Activated gamma-delta T cell treated with Interleukin-2 at 50 U/mL for 16 hours (primary cell): ENCODE measurements around the gene SSNA1.
A peak's percentile ranks its signal among the peaks of the same experiment; 100 is the strongest.

Experiments
- DNase-seq: peaks from one replicate; pipeline ENCODE4 v3.0.0-alpha.2; 2020

SSNA1 gene

GRCh38 chr9:137223078-137223970 is 34.8 kb downstream of the SSNA1 start:
- DNase-seq, result peak; percentile 97

- no peak for DNase-seq
These were observed 36.6 kb downstream of the SSNA1 start, which contains the start of gene CYSRT1 for GRCh38 chr9:137224830-137225694. TSS of gene CYSRT1 (plus strand) at chr9:137225174. CDS start at chr9:137225622, 448 bp downstream.

- no peak for DNase-seq
These were observed 37.3 kb downstream of the SSNA1 start for GRCh38 chr9:137225699-137226331.

GRCh38 chr9:137226338-137227053 is 38.0 kb downstream of the SSNA1 start:
- DNase-seq, result no peak

DNA sequence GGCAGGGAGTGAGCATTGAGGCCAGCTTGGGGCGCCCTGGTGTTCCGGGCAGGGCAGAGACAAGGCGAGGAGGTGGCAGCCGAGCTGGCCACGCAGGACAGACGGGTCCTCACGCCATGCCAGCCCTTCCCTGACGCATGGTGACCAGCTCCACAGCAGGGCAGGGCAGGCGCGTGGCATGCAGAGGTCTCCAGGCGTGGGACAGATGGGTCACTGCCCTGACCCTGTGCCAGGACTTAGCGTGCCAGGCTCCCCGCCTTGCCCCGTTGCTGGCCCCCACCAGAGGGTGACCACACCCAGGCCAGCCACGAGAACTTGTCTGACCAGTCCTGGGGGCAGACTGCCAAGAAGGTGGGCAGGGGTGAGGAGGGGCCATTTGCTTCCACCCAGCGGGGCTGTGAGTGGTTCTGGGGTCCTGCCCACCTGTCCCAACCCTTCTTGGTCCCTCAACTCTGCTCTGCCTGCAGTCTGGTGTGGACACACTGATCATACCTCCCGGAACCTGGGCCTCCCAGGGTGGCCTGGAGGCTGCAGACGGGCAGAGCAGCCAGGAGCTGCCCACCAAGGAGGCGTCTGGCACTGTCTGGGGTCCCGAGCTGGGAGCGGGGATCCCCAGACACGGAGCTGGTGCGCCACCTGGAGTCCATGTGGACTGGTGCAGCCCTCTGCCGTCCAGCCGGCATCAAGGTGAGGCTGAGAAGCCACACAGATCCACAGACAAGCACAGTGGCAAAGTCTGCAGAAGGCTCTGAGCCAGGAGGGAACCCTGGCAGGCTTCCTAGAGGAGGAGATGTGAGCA is 38.8 kb downstream of the SSNA1 start, which contains the start of gene RNF224:
Gene RNF224 (plus strand): TSS at position 449 of the 799 bp plus-strand sequence. CDS start 834 bp downstream, outside the sequence.
- DNase-seq, result peak; percentile 82

DNA sequence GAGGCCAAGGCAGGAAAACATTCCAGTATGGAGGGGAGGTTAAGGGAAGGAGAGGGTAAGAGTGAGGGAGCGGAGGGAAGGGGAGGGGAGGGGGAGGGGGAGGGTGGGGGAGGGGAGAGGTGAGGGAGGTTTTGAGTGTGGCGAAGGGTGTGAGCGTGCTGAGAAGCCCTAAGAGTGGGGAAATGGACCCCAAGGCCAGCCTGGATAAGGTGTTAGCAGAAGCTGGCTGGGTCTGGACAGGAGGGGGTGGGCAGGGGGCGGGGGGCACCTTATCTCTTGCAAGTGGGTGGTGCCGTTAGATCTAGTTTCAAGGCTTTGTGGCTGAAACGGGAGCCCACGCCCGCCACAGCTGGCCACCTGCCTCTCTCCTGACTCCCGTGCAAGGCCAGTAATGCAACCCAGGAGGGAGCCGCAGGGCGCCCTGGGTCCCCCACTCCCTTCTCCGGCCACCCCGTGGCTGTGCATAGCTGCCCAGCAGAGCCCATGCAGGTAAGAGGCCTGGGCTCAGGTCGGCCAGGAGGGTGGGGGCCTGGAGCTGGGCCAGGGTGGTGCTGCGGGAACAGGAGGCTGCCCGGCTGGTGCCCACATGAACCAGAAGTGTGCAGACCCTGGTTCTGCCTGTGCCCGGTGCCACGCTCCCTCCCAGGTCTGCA is 39.5 kb downstream of the SSNA1 start:
- DNase-seq, result no peak

GRCh38 chr9:137228506-137228967 is 40.1 kb downstream of the SSNA1 start:
- DNase-seq, result no peak

DNA sequence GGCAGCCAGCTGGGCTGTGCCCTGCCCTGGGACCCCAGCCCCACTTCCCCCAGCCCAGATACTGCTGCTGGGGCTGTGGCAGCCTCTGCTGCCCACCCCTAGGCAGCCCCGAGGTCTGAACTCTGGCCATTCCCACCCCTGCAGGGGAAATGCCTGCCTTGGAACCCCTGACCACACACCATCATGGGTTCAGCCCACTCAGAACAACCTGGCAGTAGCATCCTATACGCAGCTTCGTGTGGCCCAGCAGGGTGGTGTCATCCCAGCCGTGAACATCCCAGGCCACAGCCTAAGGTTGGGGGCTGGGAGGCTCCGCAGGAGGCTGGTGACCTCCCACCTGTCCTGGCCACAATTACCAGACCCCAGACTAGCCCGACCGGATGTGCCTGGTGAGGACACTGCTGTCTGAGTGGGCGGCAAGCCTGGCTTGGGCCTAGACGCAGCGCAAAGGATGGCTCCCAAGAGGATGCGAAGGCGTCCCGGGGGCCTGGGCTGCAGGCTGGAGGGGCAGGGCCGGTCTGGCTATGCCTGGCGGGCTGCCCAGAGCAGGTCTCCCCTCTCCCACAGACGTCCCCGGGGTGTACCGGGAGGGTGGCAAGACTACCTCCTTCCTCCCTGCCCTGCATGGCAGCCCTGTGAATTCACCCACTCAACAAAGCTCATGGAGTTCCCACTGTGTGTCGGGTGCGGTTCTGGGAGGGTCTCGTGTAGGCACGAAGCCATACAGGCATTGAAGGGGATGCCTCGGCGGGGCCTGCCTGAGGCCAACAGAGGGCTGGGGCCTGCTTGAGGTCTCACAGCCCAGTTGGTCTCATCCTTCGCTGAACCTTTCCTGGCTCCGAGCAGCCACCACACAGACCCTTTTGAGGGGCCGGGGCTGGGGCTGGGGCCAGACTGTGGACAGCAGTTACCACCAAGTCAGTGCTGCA is 40.8 kb downstream of the SSNA1 start:
- DNase-seq, result no peak

GRCh38 chr9:137229903-137230704 is 41.6 kb downstream of the SSNA1 start:
- no peak for DNase-seq

DNA sequence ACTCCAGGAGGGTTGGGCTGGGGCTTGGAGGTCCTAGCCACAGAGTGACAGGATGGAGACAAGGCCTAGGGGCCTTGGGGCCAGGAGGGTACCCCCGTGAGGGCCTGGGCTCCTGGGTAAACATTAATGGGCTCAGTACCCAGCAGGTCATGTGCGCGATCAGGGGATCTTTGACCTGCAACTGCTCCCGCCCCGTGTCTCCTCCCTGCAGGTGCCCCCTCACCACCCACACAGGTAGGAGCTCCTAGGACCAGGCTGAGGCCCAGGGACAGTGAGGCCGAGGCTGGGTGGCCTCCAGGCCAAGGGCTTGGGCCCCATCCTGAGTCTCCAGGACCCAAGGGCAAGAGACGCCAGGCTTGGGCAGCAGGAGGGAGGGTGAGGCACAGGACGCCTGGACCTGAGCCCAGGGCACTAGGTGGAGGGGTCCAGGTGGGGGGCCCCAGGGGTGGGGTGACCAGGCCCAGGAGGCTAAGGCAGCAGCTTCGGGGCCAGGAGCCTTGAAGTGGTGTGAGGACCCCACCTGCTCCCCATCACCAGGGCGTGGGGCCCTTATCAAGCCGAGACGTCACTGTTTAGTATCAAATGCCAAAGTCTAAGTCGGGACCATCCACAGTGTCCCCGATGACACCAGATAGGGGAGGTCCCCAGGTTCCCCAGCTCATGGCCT is 42.4 kb downstream of the SSNA1 start, which contains the start of gene SLC34A3:
Gene SLC34A3 (plus strand): TSS at position 197 of the 667 bp plus-strand sequence. CDS start 802 bp downstream, outside the sequence.
- no peak for DNase-seq

DNA sequence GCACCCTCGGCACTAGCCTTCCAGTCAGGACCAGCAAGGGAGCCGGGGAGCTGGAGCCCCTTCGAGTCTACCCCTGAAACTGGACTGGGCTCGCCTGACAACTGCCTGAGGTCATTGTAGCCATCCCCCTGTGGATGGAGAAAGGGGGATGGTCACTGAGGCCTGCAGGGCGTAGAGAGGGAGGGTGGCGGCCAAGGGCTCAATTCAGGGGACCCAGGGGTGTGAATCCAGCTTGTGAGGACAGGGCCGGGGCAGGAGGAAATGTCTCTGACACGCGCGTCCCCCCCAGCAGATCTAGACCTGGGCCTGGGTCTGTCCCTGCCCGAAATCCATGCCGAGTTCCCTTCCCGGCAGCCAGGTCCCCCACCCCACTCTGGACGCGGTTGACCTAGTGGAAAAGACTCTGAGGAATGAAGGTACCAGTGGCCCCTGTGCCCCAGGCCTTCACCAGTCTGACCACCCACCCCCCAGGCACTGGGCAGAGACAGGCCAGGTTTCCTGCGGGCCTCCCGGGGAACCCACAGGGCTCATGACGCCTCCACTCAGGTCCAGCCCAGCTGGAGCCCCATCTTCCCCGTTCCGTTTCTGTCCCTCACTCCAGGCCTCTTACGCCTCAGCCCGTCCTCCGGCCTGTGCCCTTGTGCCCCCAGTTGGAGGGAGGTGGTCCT is 43.0 kb downstream of the SSNA1 start:
- DNase-seq, result no peak

- no peak for DNase-seq
These were observed 43.6 kb downstream of the SSNA1 start for GRCh38 chr9:137232101-137232500.

DNA sequence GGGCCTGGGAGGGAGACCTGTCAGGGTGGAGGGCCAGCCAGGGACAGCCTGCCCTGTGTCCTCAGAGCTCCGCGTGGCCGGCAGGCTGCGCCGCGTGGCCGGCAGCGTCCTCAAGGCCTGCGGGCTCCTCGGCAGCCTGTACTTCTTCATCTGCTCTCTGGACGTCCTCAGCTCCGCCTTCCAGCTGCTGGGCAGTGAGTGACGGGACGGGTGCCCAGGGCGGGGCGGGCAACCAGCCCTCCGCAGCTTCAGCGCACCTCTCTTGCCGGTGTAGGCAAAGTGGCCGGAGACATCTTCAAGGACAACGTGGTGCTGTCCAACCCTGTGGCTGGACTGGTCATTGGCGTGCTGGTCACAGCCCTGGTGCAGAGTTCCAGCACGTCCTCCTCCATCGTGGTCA is 44.0 kb downstream of the SSNA1 start:
- DNase-seq, result no peak

GRCh38 chr9:137233143-137233980 is 44.9 kb downstream of the SSNA1 start:
- no peak for DNase-seq

GRCh38 chr9:137234055-137234697 is 45.7 kb downstream of the SSNA1 start:
- DNase-seq, result no peak
